HepG2 (cell line): ENCODE results near the gene EMP2. TPM values are rescaled to one million over a fixed set of nuclear protein-coding genes. Genes with fewer than 3 reads are reported as not detected.
A peak's percentile ranks its signal among the peaks of the same experiment; 100 is the strongest.

ENCODE experiments used
- DMTF1 ChIP-seq: sonication (generic); formaldehyde crosslinking; IDR thresholded peaks from 2 replicates; pipeline ENCODE4 v1.4.0; 2020; ENCODE audit warnings: mild to moderate bottlenecking, missing genetic modification reagents
- ELF3 ChIP-seq: IDR thresholded peaks from 2 replicates; pipeline ENCODE4 v1.6.1; 2016; ENCODE audit warnings: missing genetic modification reagents, missing compliant biosample characterization
- ETS1 ChIP-seq: sonication (generic); formaldehyde crosslinking; IDR thresholded peaks from 2 replicates; pipeline ENCODE4 v1.4.0; 2020; ENCODE audit warnings: missing genetic modification reagents
- KLF9 ChIP-seq: IDR thresholded peaks from 2 replicates; pipeline ENCODE4 v1.6.1; 2016; ENCODE audit warnings: low read depth
- MNT ChIP-seq: fragments of 450-650 bp; IDR thresholded peaks from 2 replicates; pipeline ENCODE4 v1.6.1; 2016
- NFRKB ChIP-seq: fragments of 450-650 bp; IDR thresholded peaks from 2 replicates; pipeline ENCODE4 v1.6.1; 2017
- NKX3-1 ChIP-seq: sonication (generic); formaldehyde crosslinking; IDR thresholded peaks from 2 replicates; pipeline ENCODE4 v1.5.0; 2020; ENCODE audit warnings: missing genetic modification reagents
- PAXIP1 ChIP-seq: sonication (generic); formaldehyde crosslinking; conservative IDR thresholded peaks from 2 replicates; pipeline ENCODE4 v1.4.0; 2020; ENCODE audit warnings: mild to moderate bottlenecking, missing genetic modification reagents, moderate library complexity
- PHB2 ChIP-seq: fragments of 450-650 bp; IDR thresholded peaks from 2 replicates; pipeline ENCODE4 v1.6.1; 2018; ENCODE audit not compliant: partially characterized antibody
- TBP ChIP-seq: sonication (generic); formaldehyde crosslinking; IDR thresholded peaks from 2 replicates; pipeline ENCODE4 v1.5.0; 2020; ENCODE audit warnings: missing genetic modification reagents
- THAP11 ChIP-seq: IDR thresholded peaks from 2 replicates; pipeline ENCODE4 v1.6.1; 2016; ENCODE audit warnings: missing biosample characterization, missing genetic modification reagents
- THAP8 ChIP-seq: sonication (generic); formaldehyde crosslinking; IDR thresholded peaks from 2 replicates; pipeline ENCODE4 v1.5.1; 2020; ENCODE audit warnings: missing genetic modification reagents, mild to moderate bottlenecking, borderline replicate concordance
- ZNF12 ChIP-seq: sonication (generic); formaldehyde crosslinking; IDR thresholded peaks from 2 replicates; pipeline ENCODE4 v1.5.0; 2020; ENCODE audit warnings: missing genetic modification reagents
- ZNF207 ChIP-seq: fragments of 450-650 bp; IDR thresholded peaks from 2 replicates; pipeline ENCODE4 v1.6.1; 2016; ENCODE audit warnings: antibody characterized with exemption, borderline replicate concordance
- ZNF503 ChIP-seq: sonication (generic); formaldehyde crosslinking; IDR thresholded peaks from 2 replicates; pipeline ENCODE4 v1.4.0; 2020; ENCODE audit warnings: missing genetic modification reagents
- ZNF567 ChIP-seq: sonication (generic); formaldehyde crosslinking; IDR thresholded peaks from 2 replicates; pipeline ENCODE4 v1.8.1; 2023; ENCODE audit warnings: mild to moderate bottlenecking, missing genetic modification reagents, borderline replicate concordance
- ZNF878 ChIP-seq: sonication (generic); formaldehyde crosslinking; IDR thresholded peaks from 2 replicates; pipeline ENCODE4 v1.8.1; 2023; ENCODE audit warnings: mild to moderate bottlenecking, missing genetic modification reagents, moderate library complexity
- polyA plus RNA-seq, 8 experiments: library from polyadenylated mRNA; depleted of rRNA in 3 of 8; stranded (reverse) in 7 of 8; unstranded in 1 of 8; fragments of >200 nt; fragmentation: Illumina TruSeq in 4 of 8; extraction: Trizol in 4 of 8; gene quantifications; 2 replicates each; pipeline versions ENCODE4 v1.2.1 to v1.2.3, GENCODE V29; 2011 to 2016; ENCODE audit warnings: low read depth in 4 of 8, missing spikeins in 1 of 8, mixed read lengths in 1 of 8; ENCODE audit not compliant: insufficient read depth in 1 of 8
- total RNA-seq, 5 experiments: library from RNA; depleted of rRNA; stranded (reverse); fragments of >200 nt; fragmentation: Illumina TruSeq; extraction: Trizol; gene quantifications; 2 replicates each; pipeline ENCODE4 v1.2.3, GENCODE V29; 2016; ENCODE audit warnings: low read depth in 1 of 5

EMP2 gene
- total and polyA plus RNA-seq, 2 of the 13 experiments (the other 11 are each of a cell fraction or from before 2014, with no cell fraction given) = 24.6 to 91.2 TPM

- TF ChIP-seq DMTF1 (no peak), TBP (0 out of 2 replicates have a peak, but pooled peaks have one; percentile 76), ZNF503 (CRISPR knock-in tag) (peak; percentile 96), MNT (no peak), PAXIP1 (CRISPR knock-in tag) (peak; percentile 99), KLF9 (CRISPR knock-in tag) (no peak), NFRKB (no peak), ETS1 (CRISPR knock-in tag) (no peak; the same call in 1 of the 2 replicates), ELF3 (peak; percentile 98; the same call in 1 of the 2 replicates), ZNF12 (CRISPR knock-in tag) (peak; percentile 64; the same call in 1 of the 2 replicates), NKX3-1 (CRISPR knock-in tag) (peak; percentile 59; the same call in 1 of the 2 replicates), PHB2 (no peak), THAP11 (CRISPR knock-in tag) (peak; percentile 50; the same call in 1 of the 2 replicates), ZNF207 (no peak), ZNF878 (CRISPR knock-in tag) (peak; percentile 85; the same call in 1 of the 2 replicates), THAP8 (CRISPR knock-in tag) (no peak), ZNF567 (CRISPR knock-in tag) (no peak)
These were observed 30.2 kb upstream of the EMP2 start (continued) for GRCh38 chr16:10610499-10611184.
